ENCODE data around the gene CCDC97.

Gene CCDC97

DNA sequence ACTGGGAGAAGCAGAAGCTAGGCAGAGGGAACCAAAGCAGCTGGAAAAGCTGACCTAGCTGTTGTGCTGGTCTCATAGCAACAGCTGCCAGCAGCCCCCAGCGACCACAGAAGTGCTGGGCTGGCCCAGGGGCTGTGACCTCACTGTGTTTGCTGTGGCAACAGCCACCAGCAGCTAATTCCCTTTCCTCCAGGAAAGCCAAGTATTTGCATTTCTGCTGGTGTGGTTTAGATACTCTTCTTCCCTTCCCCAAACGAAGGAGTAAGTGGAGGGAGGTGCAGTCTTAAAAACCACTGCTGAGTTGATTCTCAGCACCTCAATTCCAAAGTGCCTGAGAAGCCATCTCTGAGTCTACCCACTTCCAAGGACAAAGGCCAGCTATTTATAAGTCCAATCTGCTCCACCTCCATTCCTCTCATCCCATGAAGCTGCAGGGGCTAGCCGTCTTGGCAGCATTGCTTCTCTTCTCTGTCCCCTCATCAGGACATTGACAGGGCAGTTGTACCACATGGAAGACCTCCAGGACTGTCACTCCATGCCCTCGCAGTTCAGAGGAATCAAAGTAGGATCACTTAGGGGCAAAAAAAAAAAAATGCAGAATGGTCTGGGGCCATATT is 11.5 kb upstream of the CCDC97 start:
- no peak overlapping the region for H3K4me3 ChIP-seq (ENCODE audit: control insufficient read depth, low read depth, low read length)
- peak; percentile 77 for DNase-seq (ENCODE audit: low read depth)
- TF ChIP-seq, protein P1, sequence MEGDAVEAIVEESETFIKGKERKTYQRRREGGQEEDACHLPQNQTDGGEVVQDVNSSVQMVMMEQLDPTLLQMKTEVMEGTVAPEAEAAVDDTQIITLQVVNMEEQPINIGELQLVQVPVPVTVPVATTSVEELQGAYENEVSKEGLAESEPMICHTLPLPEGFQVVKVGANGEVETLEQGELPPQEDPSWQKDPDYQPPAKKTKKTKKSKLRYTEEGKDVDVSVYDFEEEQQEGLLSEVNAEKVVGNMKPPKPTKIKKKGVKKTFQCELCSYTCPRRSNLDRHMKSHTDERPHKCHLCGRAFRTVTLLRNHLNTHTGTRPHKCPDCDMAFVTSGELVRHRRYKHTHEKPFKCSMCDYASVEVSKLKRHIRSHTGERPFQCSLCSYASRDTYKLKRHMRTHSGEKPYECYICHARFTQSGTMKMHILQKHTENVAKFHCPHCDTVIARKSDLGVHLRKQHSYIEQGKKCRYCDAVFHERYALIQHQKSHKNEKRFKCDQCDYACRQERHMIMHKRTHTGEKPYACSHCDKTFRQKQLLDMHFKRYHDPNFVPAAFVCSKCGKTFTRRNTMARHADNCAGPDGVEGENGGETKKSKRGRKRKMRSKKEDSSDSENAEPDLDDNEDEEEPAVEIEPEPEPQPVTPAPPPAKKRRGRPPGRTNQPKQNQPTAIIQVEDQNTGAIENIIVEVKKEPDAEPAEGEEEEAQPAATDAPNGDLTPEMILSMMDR (conservative IDR thresholded peaks at IDR 0.05; ENCODE audit: control insufficient read depth, insufficient read depth, low read depth, low read length): no peak

DNA sequence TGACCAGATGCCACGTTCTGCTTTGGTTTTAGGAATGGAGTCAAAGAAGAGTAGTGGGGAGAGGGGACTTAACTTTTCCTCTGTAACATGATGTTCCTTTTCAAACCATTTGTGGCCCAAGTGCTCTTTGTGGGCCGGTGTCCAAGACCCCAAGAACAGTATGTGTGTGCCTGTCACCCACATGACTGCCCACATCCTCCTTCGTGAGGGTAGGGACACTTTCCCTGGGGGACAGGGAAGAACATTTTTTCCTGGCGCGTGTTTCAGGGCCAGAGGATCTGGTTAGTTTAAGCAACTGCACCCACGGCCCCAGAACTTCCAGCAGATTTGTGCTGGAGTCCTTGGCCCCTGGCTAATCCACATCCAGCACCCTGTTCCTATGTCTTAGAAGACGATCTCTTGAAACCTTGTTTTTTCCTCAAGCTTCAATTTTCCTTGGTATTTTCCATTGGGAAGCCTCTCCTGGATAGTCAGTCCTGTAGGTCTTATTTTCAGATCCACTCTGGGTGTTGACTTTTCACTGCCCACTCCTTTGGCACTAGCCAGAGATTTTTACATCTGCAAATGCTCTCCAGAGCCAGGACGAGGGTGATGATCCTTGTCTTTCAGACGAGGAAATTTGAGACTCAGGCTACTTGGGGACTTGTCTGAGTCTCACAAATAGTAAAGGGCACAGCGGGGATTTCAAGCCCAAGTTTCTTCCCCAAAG is 10.8 kb upstream of the CCDC97 start:
- no peak for DNase-seq (ENCODE audit: low read depth)
- TF ChIP-seq, protein P1 (conservative IDR thresholded peaks at IDR 0.05; ENCODE audit: control insufficient read depth, insufficient read depth, low read depth, low read length): no peak
- no peak overlapping the region for H3K4me3 ChIP-seq (ENCODE audit: control insufficient read depth, low read depth, low read length)

DNA sequence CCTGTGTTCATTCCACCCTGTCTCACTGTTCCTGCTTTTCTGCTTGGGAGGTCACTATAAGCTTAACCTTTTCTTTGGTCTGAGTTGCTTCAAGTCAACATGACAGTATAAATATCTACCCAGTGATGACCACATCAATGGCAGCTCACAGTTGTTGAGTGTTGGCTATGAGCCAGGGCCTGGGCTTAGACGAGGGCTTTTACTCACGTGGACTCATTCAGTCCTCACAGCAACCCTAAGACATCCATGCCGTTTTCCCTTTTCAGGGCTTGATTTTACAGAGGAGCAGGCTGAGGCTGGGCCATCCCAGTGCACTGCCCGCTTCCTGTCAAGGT is 10.2 kb upstream of the CCDC97 start:
- no peak overlapping the region for H3K4me3 ChIP-seq (ENCODE audit: control insufficient read depth, low read depth, low read length)
- peak; percentile 91 for DNase-seq (ENCODE audit: low read depth)
- TF ChIP-seq, protein P1 (conservative IDR thresholded peaks at IDR 0.05; ENCODE audit: control insufficient read depth, insufficient read depth, low read depth, low read length): no peak

DNA sequence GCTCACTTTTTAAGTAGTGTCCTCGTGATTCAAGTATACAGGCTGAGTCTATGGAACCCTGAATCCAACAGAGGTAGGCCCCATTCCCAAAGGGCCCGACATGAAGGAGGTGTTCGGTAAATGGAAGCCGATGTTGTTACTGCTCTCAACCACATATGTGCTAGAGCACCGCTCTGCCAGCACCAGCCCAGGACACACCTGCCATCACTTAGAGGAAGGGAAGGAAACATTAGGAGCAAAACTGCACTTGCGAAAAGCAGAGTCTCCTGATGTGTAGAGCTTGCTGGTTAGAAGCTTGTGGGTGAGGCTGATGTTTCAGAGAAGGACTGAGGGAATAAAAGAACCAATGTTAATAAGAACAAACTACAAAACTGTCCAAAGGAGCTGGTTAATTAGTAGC is 9.4 kb upstream of the CCDC97 start:
- H3K4me3 ChIP-seq (ENCODE audit: control insufficient read depth, low read depth, low read length): no peak overlapping the region
- DNase-seq (ENCODE audit: low read depth): no peak
- TF ChIP-seq, protein P1 (conservative IDR thresholded peaks at IDR 0.05; ENCODE audit: control insufficient read depth, insufficient read depth, low read depth, low read length): no peak

DNA sequence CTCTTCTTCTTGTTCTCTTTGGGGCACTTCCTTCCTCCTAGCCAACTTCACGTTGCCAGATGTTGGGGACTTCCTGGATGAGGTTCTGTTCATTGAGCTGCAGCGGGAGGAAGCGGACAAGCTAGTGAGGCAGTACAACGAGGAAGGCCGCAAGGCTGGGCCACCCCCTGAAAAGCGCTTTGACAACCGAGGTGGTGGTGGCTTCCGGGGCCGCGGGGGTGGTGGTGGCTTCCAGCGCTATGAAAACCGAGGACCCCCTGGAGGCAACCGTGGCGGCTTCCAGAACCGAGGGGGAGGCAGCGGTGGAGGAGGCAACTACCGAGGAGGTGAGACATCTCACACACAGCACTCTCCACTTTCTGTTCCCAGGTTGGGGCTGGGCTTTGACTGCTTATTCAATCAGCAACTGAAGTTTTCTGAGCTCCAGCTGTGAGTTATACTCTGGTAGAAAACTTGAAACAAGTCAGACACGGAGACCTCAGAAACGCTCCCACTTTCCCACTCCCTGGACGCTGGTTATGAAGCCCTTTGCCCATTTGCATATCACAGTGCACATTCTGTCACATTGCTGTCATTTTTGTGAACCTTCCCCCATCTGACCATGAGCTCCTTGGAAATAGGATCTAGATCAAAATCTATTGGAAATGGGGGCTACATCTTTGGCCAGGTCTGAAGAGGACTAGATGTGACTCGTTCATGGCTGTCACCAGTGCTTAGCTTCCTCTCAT is 7.2 kb upstream of the CCDC97 start:
- TF ChIP-seq, protein P1 (conservative IDR thresholded peaks at IDR 0.05; ENCODE audit: control insufficient read depth, insufficient read depth, low read depth, low read length): no peak
- DNase-seq (ENCODE audit: low read depth): no peak
- no peak overlapping the region for H3K4me3 ChIP-seq (ENCODE audit: control insufficient read depth, low read depth, low read length)

DNA sequence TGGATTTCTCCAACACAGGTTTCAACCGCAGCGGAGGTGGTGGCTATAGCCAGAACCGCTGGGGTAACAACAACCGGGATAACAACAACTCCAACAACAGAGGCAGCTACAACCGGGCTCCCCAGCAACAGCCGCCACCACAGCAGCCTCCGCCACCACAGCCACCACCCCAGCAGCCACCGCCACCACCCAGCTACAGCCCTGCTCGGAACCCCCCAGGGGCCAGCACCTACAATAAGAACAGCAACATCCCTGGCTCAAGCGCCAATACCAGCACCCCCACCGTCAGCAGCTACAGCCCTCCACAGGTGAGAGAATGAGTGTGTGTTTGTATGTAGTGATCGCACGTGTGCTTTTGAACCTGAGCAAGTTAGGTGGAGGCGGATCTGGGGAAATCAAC is 6.0 kb upstream of the CCDC97 start:
- H3K4me3 ChIP-seq (ENCODE audit: control insufficient read depth, low read depth, low read length): no peak overlapping the region
- no peak for DNase-seq (ENCODE audit: low read depth)
- TF ChIP-seq, protein P1 (conservative IDR thresholded peaks at IDR 0.05; ENCODE audit: control insufficient read depth, insufficient read depth, low read depth, low read length): no peak
